Cardiac fibroblast (primary cell): ENCODE results near the gene NISCH.

Experiments used
- DNase-seq, 2 donors: peaks; one replicate each; pipeline versions ENCODE4 v3.0.0 to v3.0.0-alpha.2; 2010; ENCODE audit warnings: low read depth in 2 of 2
- H3K4me3 ChIP-seq, 2 donors: replicated peaks in 1 of 2; 1 replicate in 1 of 2; 2 replicates in 1 of 2; pipeline ENCODE4 v1.5.1; 2011; ENCODE audit warnings: low read depth in 2 of 2, low read length in 2 of 2, mild to moderate bottlenecking in 2 of 2, moderate library complexity in 1 of 2
- CTCF ChIP-seq: IDR thresholded peaks from one replicate; pipeline ENCODE4 v1.5.1; 2011; ENCODE audit warnings: low read depth, mild to moderate bottlenecking, low read length, inconsistent platforms

NISCH gene

GRCh38 chr3:52484680-52485461 lies 29.5 kb downstream of the NISCH start:
- no peak for DNase-seq
- no peak overlapping the region for H3K4me3 ChIP-seq
- no peak for TF ChIP-seq CTCF

DNA sequence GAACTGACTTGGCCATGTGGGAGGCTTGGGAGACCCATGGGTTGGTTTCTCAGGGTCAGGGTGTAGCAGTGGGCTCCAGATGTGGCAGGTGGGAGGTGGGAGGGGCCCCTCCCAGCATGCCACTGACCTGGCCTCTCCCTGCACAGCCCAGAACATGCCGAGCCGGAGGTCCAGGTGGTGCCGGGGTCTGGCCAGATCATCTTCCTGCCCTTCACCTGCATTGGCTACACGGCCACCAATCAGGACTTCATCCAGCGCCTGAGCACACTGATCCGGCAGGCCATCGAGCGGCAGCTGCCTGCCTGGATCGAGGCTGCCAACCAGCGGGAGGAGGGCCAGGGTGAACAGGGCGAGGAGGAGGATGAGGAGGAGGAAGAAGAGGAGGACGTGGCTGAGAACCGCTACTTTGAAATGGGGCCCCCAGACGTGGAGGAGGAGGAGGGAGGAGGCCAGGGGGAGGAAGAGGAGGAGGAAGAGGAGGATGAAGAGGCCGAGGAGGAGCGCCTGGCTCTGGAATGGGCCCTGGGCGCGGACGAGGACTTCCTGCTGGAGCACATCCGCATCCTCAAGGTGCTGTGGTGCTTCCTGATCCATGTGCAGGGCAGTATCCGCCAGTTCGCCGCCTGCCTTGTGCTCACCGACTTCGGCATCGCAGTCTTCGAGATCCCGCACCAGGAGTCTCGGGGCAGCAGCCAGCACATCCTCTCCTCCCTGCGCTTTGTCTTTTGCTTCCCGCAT lies 31.8 kb downstream of the NISCH start:
- no peak for DNase-seq
- no peak overlapping the region for H3K4me3 ChIP-seq
- no peak for TF ChIP-seq CTCF

DNA sequence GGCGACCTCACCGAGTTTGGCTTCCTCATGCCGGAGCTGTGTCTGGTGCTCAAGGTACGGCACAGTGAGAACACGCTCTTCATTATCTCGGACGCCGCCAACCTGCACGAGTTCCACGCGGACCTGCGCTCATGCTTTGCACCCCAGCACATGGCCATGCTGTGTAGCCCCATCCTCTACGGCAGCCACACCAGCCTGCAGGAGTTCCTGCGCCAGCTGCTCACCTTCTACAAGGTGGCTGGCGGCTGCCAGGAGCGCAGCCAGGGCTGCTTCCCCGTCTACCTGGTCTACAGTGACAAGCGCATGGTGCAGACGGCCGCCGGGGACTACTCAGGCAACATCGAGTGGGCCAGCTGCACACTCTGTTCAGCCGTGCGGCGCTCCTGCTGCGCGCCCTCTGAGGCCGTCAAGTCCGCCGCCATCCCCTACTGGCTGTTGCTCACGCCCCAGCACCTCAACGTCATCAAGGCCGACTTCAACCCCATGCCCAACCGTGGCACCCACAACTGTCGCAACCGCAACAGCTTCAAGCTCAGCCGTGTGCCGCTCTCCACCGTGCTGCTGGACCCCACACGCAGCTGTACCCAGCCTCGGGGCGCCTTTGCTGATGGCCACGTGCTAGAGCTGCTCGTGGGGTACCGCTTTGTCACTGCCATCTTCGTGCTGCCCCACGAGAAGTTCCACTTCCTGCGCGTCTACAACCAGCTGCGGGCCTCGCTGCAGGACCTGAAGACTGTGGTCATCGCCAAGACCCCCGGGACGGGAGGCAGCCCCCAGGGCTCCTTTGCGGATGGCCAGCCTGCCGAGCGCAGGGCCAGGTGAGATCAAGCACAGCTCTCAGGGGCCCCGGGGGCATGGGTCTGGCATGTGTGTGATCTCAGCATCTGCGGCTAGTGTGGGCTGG lies 32.6 kb downstream of the NISCH start:
- no peak for TF ChIP-seq CTCF
- no peak for DNase-seq
- no peak overlapping the region for H3K4me3 ChIP-seq

DNA sequence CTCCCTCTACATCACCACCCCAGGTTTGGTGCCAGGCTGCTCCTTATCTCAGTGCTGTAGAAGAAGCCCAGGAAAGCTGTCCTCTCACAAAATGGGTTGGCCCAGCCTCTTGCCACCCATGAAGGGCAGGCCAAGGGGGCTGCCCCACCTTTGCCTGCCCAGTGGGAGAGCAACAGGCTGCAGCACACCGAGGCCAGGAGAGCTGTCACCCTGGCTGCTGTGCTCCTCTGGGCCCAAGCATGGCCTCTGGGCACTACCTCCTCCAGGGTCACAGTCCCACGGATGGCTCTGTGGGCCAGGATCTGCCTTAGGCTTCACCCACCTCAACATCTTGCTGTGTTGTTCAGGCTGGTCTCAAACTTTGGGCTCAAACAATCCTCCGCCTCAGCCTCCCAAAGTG lies 33.3 kb downstream of the NISCH start:
- no peak overlapping the region for H3K4me3 ChIP-seq
- no peak for TF ChIP-seq CTCF
- no peak for DNase-seq

DNA sequence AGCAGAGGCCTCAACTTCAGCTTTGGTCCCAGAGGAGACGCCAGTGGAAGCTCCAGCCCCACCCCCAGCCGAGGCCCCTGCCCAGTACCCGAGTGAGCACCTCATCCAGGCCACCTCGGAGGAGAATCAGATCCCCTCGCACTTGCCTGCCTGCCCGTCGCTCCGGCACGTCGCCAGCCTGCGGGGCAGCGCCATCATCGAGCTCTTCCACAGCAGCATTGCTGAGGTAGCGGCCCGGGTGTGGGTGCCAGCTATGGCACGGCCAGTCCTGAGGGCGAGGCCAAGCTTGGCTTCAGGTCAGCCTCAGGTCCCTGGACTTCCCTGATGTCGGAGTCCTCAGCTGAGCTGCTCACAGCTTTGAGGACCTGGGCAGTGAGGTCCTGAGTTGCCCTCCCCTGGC lies 34.0 kb downstream of the NISCH start:
- no peak for TF ChIP-seq CTCF
- no peak for DNase-seq
- H3K4me3 ChIP-seq = no peak overlapping the region

- DNase-seq = no peak
- no peak overlapping the region for H3K4me3 ChIP-seq
- TF ChIP-seq CTCF = no peak
Measured at GRCh38 chr3:52490035-52490938, 34.9 kb downstream of the NISCH start.
